Mesangial cell (primary cell): ENCODE data around the gene CFAP61. TPM values are rescaled to one million over a fixed set of nuclear protein-coding genes. Genes with fewer than 3 reads are reported as not detected.

ENCODE experiments used
- total RNA-seq: library from RNA; depleted of rRNA; stranded (reverse); fragments of >200 nt; gene quantifications from 2 replicates; pipeline ENCODE4 v1.2.3, GENCODE V29; 2015

The CFAP61 gene
- 0.25 TPM in 1 of 2 replicates, not detected in the other for total RNA-seq

GRCh38 chr20:20052074-20052970, at the start of gene CFAP61, which contains the start of gene CRNKL1:
CFAP61 (plus strand) TSS chr20:20052532; CDS start chr20:20056654, 4,122 bp downstream.
CRNKL1 (minus strand) TSS chr20:20052466; CDS start chr20:20052342, 124 bp downstream.

GRCh38 chr20:20017001-20017843, 35.1 kb upstream of the CFAP61 start, which contains the start of gene NAA20:
NAA20 (plus strand) TSS chr20:20017362; CDS start chr20:20017397, 35 bp downstream.

GRCh38 chr20:20367575-20368417, 315.5 kb downstream of the CFAP61 start, which contains the start of gene INSM1:
INSM1 (plus strand) TSS chr20:20368104; CDS start chr20:20368268, 164 bp downstream.

Other genes starting within 250 kb of the CFAP61 start
- gene NAA20, start 35.2 kb upstream of the CFAP61 start, total RNA-seq, result 36.3 and 37.6 TPM in 2 replicates
- 9.0 and 9.4 TPM in 2 replicates for gene CRNKL1, start 66 bp upstream of the CFAP61 start, total RNA-seq